Body of pancreas (tissue), 4 donors: ENCODE data around the gene NDUFA11.

Experiments
- POLR2A ChIP-seq, 3 donors: fragments of 450-650 bp; IDR thresholded peaks; one replicate each; pipeline ENCODE4 v1.6.1; 2016; ENCODE audit warnings: antibody characterized with exemption in 3 of 3, mild to moderate bottlenecking in 2 of 3
- TF ChIP-seq, protein P1 (sequence below), 7 experiments: fragments of 450-650 bp in 4 of 7; fragments of 200-600 bp in 3 of 7; sonication (generic) in 3 of 7; IDR thresholded peaks; one replicate each; pipeline ENCODE4 v1.5.1; 2016 to 2019; ENCODE audit warnings: antibody characterized with exemption in 7 of 7

DNA sequence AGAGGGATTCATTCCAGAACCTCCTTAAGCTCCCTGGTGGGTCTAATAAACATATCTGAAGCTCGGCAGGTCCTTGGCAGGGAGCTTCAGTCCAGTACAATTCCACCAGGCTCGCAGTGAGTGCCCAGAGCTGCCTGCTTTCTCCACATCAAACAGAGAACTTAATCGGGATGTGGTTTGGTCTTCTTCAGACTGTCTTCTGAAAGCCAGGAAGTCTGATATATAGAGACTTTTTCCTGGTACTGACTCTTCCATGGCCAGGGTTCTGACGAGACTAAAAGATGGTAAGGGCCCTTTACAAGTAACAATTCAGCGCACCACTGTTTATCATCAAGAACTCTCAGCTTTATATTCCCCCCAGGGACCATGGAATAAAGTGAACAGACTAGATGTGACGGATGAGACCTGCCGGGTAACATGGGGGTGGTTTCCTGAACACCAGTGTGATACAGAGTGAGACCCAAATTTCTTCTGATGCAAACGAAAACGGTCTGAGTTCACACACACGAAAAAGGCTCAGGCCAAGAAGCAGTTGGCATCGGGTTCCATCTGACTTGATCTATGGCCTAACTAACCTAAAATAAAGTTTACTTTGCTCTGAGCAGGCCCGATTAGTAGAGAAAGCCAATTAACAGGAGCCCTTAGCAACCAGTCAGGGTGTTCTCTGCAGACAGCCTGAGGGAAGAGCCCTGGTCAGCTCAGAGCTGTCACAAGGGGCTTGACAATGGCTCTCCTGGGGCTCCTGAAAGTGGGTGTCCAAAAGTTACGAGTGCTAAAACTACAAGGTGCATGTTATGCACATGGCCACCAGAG, 45.4 kb upstream of the NDUFA11 start:
- TF ChIP-seq, protein P1, sequence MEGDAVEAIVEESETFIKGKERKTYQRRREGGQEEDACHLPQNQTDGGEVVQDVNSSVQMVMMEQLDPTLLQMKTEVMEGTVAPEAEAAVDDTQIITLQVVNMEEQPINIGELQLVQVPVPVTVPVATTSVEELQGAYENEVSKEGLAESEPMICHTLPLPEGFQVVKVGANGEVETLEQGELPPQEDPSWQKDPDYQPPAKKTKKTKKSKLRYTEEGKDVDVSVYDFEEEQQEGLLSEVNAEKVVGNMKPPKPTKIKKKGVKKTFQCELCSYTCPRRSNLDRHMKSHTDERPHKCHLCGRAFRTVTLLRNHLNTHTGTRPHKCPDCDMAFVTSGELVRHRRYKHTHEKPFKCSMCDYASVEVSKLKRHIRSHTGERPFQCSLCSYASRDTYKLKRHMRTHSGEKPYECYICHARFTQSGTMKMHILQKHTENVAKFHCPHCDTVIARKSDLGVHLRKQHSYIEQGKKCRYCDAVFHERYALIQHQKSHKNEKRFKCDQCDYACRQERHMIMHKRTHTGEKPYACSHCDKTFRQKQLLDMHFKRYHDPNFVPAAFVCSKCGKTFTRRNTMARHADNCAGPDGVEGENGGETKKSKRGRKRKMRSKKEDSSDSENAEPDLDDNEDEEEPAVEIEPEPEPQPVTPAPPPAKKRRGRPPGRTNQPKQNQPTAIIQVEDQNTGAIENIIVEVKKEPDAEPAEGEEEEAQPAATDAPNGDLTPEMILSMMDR (IDR thresholded peaks at IDR 0.05) = no peak
- TF ChIP-seq POLR2A (IDR thresholded peaks at IDR 0.05) = no peak
